HepG2 (cell line): ENCODE results near the gene NOTUM. TPM values are rescaled to one million over a fixed set of nuclear protein-coding genes. Genes with fewer than 3 reads are reported as not detected.

ENCODE experiments used
- ADNP ChIP-seq: sonication (generic); formaldehyde crosslinking; IDR thresholded peaks from 2 replicates; pipeline ENCODE4 v1.4.0; 2020; ENCODE audit warnings: missing genetic modification reagents
- ATF7-NPFF ChIP-seq: sonication (generic); formaldehyde crosslinking; IDR thresholded peaks from 2 replicates; pipeline ENCODE4 v1.8.1; 2023; ENCODE audit warnings: mild to moderate bottlenecking, low read depth, missing genetic modification reagents, moderate library complexity
- DR1 ChIP-seq: sonication (generic); formaldehyde crosslinking; IDR thresholded peaks from 2 replicates; pipeline ENCODE4 v1.8.0; 2021; ENCODE audit warnings: mild to moderate bottlenecking, missing genetic modification reagents, inconsistent platforms
- HMGA1 ChIP-seq: sonication (generic); formaldehyde crosslinking; conservative IDR thresholded peaks from 2 replicates; pipeline ENCODE4 v1.4.0; 2020; ENCODE audit warnings: missing genetic modification reagents
- KMT2A ChIP-seq: sonication (generic); formaldehyde crosslinking; IDR thresholded peaks from 2 replicates; pipeline ENCODE4 v1.4.0; 2020; ENCODE audit warnings: missing genetic modification reagents
- PBX3 ChIP-seq: sonication (generic); formaldehyde crosslinking; IDR thresholded peaks from 2 replicates; pipeline ENCODE4 v1.8.1; 2023; ENCODE audit warnings: missing genetic modification reagents, inconsistent platforms, borderline replicate concordance
- PLRG1 ChIP-seq: fragments of 450-650 bp; conservative IDR thresholded peaks from 2 replicates; pipeline ENCODE4 v1.6.1; 2016
- RAD21 ChIP-seq: fragments of 450-650 bp; formaldehyde crosslinking; IDR thresholded peaks from 2 replicates; pipeline ENCODE4 v1.5.0; 2020; ENCODE audit warnings: mild to moderate bottlenecking
- RBFOX2 ChIP-seq: fragments of 200-400 bp; formaldehyde crosslinking; IDR thresholded peaks from 2 replicates; pipeline ENCODE4 v1.6.1; 2017; ENCODE audit warnings: low read depth, mild to moderate bottlenecking, low read length
- SKI ChIP-seq: fragments of 450-650 bp; IDR thresholded peaks from one replicate; pipeline ENCODE4 v1.6.1; 2018; ENCODE audit warnings: mild to moderate bottlenecking; ENCODE audit not compliant: partially characterized antibody
- TEAD2 ChIP-seq: sonication (generic); formaldehyde crosslinking; IDR thresholded peaks from 2 replicates; pipeline ENCODE4 v1.9.0; 2021; ENCODE audit warnings: missing genetic modification reagents
- ZFP82 ChIP-seq: sonication (generic); formaldehyde crosslinking; IDR thresholded peaks from 2 replicates; pipeline ENCODE4 v1.5.1; 2020; ENCODE audit warnings: mild to moderate bottlenecking, missing genetic modification reagents, borderline replicate concordance
- ZFY ChIP-seq: sonication (generic); formaldehyde crosslinking; IDR thresholded peaks from 2 replicates; pipeline ENCODE4 v1.4.0; 2020; ENCODE audit warnings: missing genetic modification reagents
- ZNF30 ChIP-seq: sonication (generic); formaldehyde crosslinking; IDR thresholded peaks from 2 replicates; pipeline ENCODE4 v1.5.0; 2020; ENCODE audit warnings: mild to moderate bottlenecking, missing genetic modification reagents
- ZNF598 ChIP-seq: sonication (generic); formaldehyde crosslinking; IDR thresholded peaks from 2 replicates; pipeline ENCODE4 v1.5.1; 2020; ENCODE audit warnings: mild to moderate bottlenecking, missing genetic modification reagents, borderline replicate concordance
- ZNF749 ChIP-seq: sonication (generic); formaldehyde crosslinking; IDR thresholded peaks from 2 replicates; pipeline ENCODE4 v1.8.0; 2022; ENCODE audit warnings: mild to moderate bottlenecking, missing genetic modification reagents, moderate library complexity, borderline replicate concordance
- ZNF768 ChIP-seq: sonication (generic); formaldehyde crosslinking; IDR thresholded peaks from 2 replicates; pipeline ENCODE4 v1.4.0; 2020; ENCODE audit warnings: missing genetic modification reagents
- ZNF883 ChIP-seq: sonication (generic); formaldehyde crosslinking; IDR thresholded peaks from 2 replicates; pipeline ENCODE4 v1.5.1; 2020; ENCODE audit warnings: mild to moderate bottlenecking, missing genetic modification reagents; ENCODE audit errors: not compliant biosample characterization
- polyA plus RNA-seq, 8 experiments: library from polyadenylated mRNA; depleted of rRNA in 3 of 8; stranded (reverse) in 7 of 8; unstranded in 1 of 8; fragments of >200 nt; fragmentation: Illumina TruSeq in 4 of 8; extraction: Trizol in 4 of 8; gene quantifications; 2 replicates each; pipeline versions ENCODE4 v1.2.1 to v1.2.3, GENCODE V29; 2011 to 2016; ENCODE audit warnings: low read depth in 4 of 8, missing spikeins in 1 of 8, mixed read lengths in 1 of 8; ENCODE audit not compliant: insufficient read depth in 1 of 8
- total RNA-seq, 5 experiments: library from RNA; depleted of rRNA; stranded (reverse); fragments of >200 nt; fragmentation: Illumina TruSeq; extraction: Trizol; gene quantifications; 2 replicates each; pipeline ENCODE4 v1.2.3, GENCODE V29; 2016; ENCODE audit warnings: low read depth in 1 of 5
- TF ChIP-seq, protein P1 (sequence below): sonication (generic); formaldehyde crosslinking; IDR thresholded peaks from 2 replicates; pipeline ENCODE4 v1.4.0; 2020; ENCODE audit warnings: mild to moderate bottlenecking, missing genetic modification reagents

NOTUM gene
- total and polyA plus RNA-seq, 2 of the 13 experiments (the other 11 are each of a cell fraction or from before 2014, with no cell fraction given), result 150 to 160 TPM

DNA sequence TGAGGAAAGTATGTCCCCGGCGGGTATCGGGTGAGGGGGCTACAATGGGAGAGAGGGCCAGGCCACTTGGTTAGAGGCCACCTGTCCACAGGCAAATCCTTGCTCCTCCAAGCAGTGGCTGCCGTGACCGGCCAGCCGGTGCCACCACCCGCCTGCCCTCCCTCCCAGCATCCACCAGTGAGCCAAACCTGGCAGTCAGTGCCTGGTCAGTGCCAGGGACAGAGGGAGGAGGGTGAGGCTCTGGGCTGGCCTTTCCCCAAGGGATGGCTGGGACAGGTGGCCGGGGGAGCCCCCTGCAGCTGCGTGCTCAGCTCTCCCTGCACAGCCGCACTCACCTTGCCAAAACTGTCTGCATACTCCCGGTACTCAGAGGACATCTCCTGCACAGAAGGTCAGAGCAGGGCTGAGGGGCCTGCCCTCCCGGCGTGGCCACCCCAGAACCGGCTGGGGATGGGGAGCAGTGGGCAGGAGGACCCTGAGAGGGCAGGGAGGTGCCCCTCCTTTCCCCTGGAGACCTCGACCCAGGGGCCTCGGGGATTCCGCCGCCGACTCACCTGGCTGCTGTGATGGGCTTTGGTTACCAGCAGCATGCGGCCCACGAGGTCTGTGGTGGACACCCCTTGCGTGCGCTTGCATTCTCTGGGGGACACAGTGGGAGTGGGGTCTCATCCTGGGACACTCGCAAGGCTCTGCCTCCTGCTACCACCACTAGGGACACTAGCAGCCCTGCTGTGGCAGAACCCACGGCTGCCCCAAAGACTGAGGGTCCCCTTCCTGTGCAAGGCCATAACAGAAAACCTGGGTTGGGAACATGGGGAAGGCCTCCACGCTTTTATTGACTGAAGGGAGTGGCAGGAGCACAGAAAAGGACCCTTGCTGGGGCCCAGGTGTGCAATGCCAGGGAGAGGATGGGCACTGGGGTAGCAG is 53.5 kb downstream of the NOTUM start (continued):
- TF ChIP-seq ZFY (CRISPR knock-in tag) (0 out of 2 replicates have a peak, but pooled peaks have one; percentile 24), PLRG1 (no peak), TEAD2 (CRISPR knock-in tag) (no peak), ZFP82 (no peak), RAD21 (CRISPR knock-in tag) (no peak), ZNF749 (CRISPR knock-in tag) (no peak), PBX3 (CRISPR knock-in tag) (no peak), ZNF30 (no peak), ZNF598 (CRISPR knock-in tag) (no peak), SKI (no peak), RBFOX2 (peak; percentile 65), DR1 (CRISPR knock-in tag) (no peak), KMT2A (no peak), HMGA1 (CRISPR knock-in tag) (no peak), ZNF883 (CRISPR knock-in tag) (no peak), ATF7-NPFF (no peak), ZNF768 (CRISPR knock-in tag) (no peak), ADNP (CRISPR knock-in tag) (0 out of 2 replicates have a peak, but pooled peaks have one; percentile 25)
- TF ChIP-seq, protein P1, sequence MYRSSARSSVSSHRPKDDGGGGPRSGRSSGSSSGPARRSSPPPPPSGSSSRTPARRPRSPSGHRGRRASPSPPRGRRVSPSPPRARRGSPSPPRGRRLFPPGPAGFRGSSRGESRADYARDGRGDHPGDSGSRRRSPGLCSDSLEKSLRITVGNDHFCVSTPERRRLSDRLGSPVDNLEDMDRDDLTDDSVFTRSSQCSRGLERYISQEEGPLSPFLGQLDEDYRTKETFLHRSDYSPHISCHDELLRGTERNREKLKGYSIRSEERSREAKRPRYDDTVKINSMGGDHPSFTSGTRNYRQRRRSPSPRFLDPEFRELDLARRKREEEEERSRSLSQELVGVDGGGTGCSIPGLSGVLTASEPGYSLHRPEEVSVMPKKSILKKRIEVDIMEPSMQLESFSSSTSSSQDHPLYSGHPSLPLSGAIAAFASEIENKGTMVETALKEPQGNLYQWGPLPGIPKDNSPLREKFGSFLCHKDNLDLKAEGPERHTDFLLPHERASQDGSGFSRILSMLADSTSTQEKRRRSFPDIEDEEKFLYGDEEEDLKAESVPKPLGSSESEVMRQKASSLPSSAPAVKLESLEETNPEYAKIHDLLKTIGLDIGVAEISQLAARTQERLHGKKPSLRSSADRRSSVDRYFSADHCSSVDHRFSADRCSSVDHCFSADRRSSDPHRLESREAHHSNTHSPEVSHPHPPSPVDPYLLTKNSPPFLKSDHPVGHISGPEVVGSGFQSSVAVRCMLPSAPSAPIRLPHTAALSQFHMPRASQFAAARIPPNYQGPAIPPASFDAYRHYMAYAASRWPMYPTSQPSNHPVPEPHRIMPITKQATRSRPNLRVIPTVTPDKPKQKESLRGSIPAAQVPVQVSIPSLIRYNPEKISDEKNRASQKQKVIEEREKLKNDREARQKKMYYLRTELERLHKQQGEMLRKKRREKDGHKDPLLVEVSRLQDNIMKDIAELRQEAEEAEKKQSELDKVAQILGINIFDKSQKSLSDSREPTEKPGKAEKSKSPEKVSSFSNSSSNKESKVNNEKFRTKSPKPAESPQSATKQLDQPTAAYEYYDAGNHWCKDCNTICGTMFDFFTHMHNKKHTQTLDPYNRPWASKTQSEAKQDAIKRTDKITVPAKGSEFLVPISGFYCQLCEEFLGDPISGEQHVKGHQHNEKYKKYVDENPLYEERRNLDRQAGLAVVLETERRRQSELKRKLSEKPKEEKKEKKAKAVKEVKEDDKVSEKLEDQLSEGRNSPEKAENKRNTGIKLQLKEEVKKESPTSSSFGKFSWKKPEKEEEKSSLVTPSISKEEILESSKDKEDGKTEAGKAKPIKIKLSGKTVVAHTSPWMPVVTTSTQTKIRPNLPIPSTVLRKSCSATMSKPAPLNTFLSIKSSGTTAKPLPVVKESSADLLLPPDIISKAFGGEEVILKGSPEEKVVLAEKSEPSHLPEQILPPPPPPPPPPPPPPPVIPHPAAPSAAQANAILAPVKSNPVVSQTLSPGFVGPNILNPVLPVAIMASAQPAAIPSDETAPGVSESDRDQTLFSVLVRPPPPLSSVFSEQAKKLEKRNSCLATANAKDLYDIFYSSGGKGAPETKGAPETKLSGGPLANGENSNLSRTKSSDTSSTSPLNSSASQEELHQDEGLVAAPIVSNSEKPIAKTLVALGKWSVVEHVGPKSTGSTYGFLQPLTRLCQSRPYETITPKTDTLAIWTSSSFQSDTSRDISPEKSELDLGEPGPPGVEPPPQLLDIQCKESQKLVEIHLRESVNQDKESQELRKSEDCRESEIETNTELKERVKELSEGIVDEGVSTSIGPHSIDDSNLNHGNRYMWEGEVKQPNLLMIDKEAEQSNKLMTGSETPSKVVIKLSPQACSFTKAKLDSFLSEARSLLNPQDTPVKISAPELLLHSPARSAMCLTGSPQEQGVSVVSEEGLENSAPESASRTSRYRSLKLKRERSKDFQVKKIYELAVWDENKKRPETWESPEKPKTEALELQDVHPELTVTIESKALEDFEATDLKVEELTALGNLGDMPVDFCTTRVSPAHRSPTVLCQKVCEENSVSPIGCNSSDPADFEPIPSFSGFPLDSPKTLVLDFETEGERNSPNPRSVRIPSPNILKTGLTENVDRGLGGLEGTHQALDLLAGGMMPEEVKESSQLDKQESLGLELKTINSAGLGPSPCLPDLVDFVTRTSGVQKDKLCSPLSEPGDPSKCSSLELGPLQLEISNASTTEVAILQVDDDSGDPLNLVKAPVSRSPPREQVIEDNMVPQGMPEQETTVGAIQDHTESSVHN (CRISPR knock-in tag), result no peak
